BLaER1 treated with 17β-estradiol and CSF1 and Interleukin-3, amounts not matched to agents 10 nM and 100 nM (cell line): ENCODE results near the gene CAMKMT.

Experiments used
- H3K27ac ChIP-seq, 11 experiments: shearing (Covaris generic); formaldehyde crosslinking; 2 replicates each; pipeline ENCODE4 v1.8.1; 2022
- H3K27me3 ChIP-seq, 11 experiments: shearing (Covaris generic); formaldehyde crosslinking; 2 replicates each; pipeline ENCODE4 v1.8.1; 2022
- H3K36me3 ChIP-seq, 11 experiments: shearing (Covaris generic); formaldehyde crosslinking; 2 replicates each; pipeline ENCODE4 v1.8.1; 2022
- H3K4me1 ChIP-seq, 10 experiments: shearing (Covaris generic); formaldehyde crosslinking; 2 replicates each; pipeline ENCODE4 v1.8.1; 2022
- H3K4me2 ChIP-seq, 11 experiments: shearing (Covaris generic); formaldehyde crosslinking; 2 replicates each; pipeline ENCODE4 v1.8.1; 2022
- H3K4me3 ChIP-seq, 10 experiments: shearing (Covaris generic); formaldehyde crosslinking; 2 replicates each; pipeline ENCODE4 v1.8.1; 2022
- H3K9ac ChIP-seq, 11 experiments: shearing (Covaris generic); formaldehyde crosslinking; 2 replicates each; pipeline ENCODE4 v1.8.1; 2022
- H3K9me3 ChIP-seq, 11 experiments: shearing (Covaris generic); formaldehyde crosslinking; replicated peaks in 1 of 11; 2 replicates each; pipeline ENCODE4 v1.8.1; 2022
- H4K20me1 ChIP-seq, 11 experiments: shearing (Covaris generic); formaldehyde crosslinking; 2 replicates each; pipeline ENCODE4 v1.8.1; 2022
- Cebpa-rat ChIP-seq, 11 experiments: shearing (Covaris generic); IDR thresholded peaks; 2 replicates each; pipeline ENCODE4 v1.8.1; 2022

Gene CAMKMT

GRCh38 chr2:44766220-44766619 lies 404.5 kb downstream of the CAMKMT start:
- no peaks in the 10 kb centered on the region for H4K20me1 ChIP-seq
- no peak for TF ChIP-seq Cebpa-rat (IDR thresholded peaks at IDR 0.05)
- no peaks in the 10 kb centered on the region for H3K9me3 ChIP-seq
- peaks cover 0 to 6% (median 0%) of the 10 kb centered on the region in 10 experiments; a peak in 2 of 20 replicates for H3K4me1 ChIP-seq
- H3K9ac ChIP-seq = no peak overlapping the region
- H3K4me3 ChIP-seq = no peak overlapping the region
- no peak overlapping the region for H3K4me2 ChIP-seq
- peaks cover 0 to 4% (median 0%) of the 10 kb centered on the region in 11 experiments; a peak in 1 of 22 replicates for H3K27me3 ChIP-seq
- no peak overlapping the region for H3K27ac ChIP-seq
- H3K36me3 ChIP-seq = no peaks in the 10 kb centered on the region

GRCh38 chr2:44766777-44767176 lies 405.0 kb downstream of the CAMKMT start:
- H3K27ac ChIP-seq = no peak overlapping the region
- H3K36me3 ChIP-seq = no peaks in the 10 kb centered on the region
- no peak overlapping the region for H3K4me2 ChIP-seq
- H3K9me3 ChIP-seq = no peaks in the 10 kb centered on the region
- H4K20me1 ChIP-seq = no peaks in the 10 kb centered on the region
- no peak overlapping the region for H3K4me3 ChIP-seq
- TF ChIP-seq Cebpa-rat (IDR thresholded peaks at IDR 0.05) = no peak
- H3K4me1 ChIP-seq = peaks cover 0 to 5% (median 0%) of the 10 kb centered on the region in 10 experiments; a peak in 2 of 20 replicates
- H3K9ac ChIP-seq = no peak overlapping the region
- H3K27me3 ChIP-seq = peaks cover 0 to 4% (median 0%) of the 10 kb centered on the region in 11 experiments; a peak in 1 of 22 replicates

GRCh38 chr2:44767691-44768090 lies 405.9 kb downstream of the CAMKMT start:
- Histone ChIP-seq H3K9ac (no peak overlapping the region), H4K20me1 (no peaks in the 10 kb centered on the region), H3K27ac (no peak overlapping the region), H3K4me3 (no peak overlapping the region), H3K27me3 (peaks cover 0 to 4% (median 0%) of the 10 kb centered on the region in 11 experiments; a peak in 1 of 22 replicates), H3K9me3 (no peaks in the 10 kb centered on the region), H3K36me3 (no peaks in the 10 kb centered on the region), H3K4me1 (no peaks in the 10 kb centered on the region), H3K4me2 (no peak overlapping the region)
- no peak for TF ChIP-seq Cebpa-rat (IDR thresholded peaks at IDR 0.05)

GRCh38 chr2:44768438-44769236 lies 406.9 kb downstream of the CAMKMT start:
- Histone ChIP-seq H3K27ac (no peak overlapping the region), H3K27me3 (peaks cover 0 to 4% (median 0%) of the 10 kb centered on the region in 11 experiments; a peak in 1 of 22 replicates), H3K4me2 (no peak overlapping the region)

GRCh38 chr2:44769349-44770011 lies 407.7 kb downstream of the CAMKMT start:
- no peak overlapping the region for H3K4me2 ChIP-seq

More at GRCh38 chr2:44768438-44769236, 406.9 kb downstream of the CAMKMT start:
- Histone ChIP-seq H3K9ac (no peak overlapping the region), H4K20me1 (no peaks in the 10 kb centered on the region), H3K4me3 (no peak overlapping the region), H3K9me3 (no peaks in the 10 kb centered on the region), H3K36me3 (no peaks in the 10 kb centered on the region), H3K4me1 (no peaks in the 10 kb centered on the region)
- no peak for TF ChIP-seq Cebpa-rat (IDR thresholded peaks at IDR 0.05)

GRCh38 chr2:44770221-44771195 lies 408.8 kb downstream of the CAMKMT start:
- Histone ChIP-seq H3K4me1 (no peaks in the 10 kb centered on the region), H3K36me3 (no peaks in the 10 kb centered on the region), H3K27ac (no peak overlapping the region), H4K20me1 (no peaks in the 10 kb centered on the region), H3K9me3 (no peaks in the 10 kb centered on the region), H3K4me2 (no peak overlapping the region), H3K27me3 (peaks cover 0 to 4% (median 0%) of the 10 kb centered on the region in 11 experiments; a peak in 1 of 22 replicates), H3K4me3 (no peak overlapping the region), H3K9ac (no peak overlapping the region)
- no peak for TF ChIP-seq Cebpa-rat (IDR thresholded peaks at IDR 0.05)

More at GRCh38 chr2:44769349-44770011, 407.7 kb downstream of the CAMKMT start:
- Histone ChIP-seq H3K9ac (no peak overlapping the region), H3K27ac (no peak overlapping the region), H3K4me1 (no peaks in the 10 kb centered on the region), H3K9me3 (no peaks in the 10 kb centered on the region), H3K27me3 (peaks cover 0 to 4% (median 0%) of the 10 kb centered on the region in 11 experiments; a peak in 1 of 22 replicates), H4K20me1 (no peaks in the 10 kb centered on the region), H3K36me3 (no peaks in the 10 kb centered on the region), H3K4me3 (no peak overlapping the region)
- no peak for TF ChIP-seq Cebpa-rat (IDR thresholded peaks at IDR 0.05)

GRCh38 chr2:44771522-44771921 lies 409.8 kb downstream of the CAMKMT start:
- Histone ChIP-seq H3K27me3 (peaks cover 0 to 4% (median 0%) of the 10 kb centered on the region in 11 experiments; a peak in 1 of 22 replicates), H4K20me1 (no peaks in the 10 kb centered on the region), H3K36me3 (no peaks in the 10 kb centered on the region), H3K4me1 (no peaks in the 10 kb centered on the region), H3K27ac (no peak overlapping the region), H3K4me2 (no peak overlapping the region), H3K9me3 (no peaks in the 10 kb centered on the region), H3K9ac (no peak overlapping the region), H3K4me3 (no peak overlapping the region)
- no peak for TF ChIP-seq Cebpa-rat (IDR thresholded peaks at IDR 0.05)

- Histone ChIP-seq H3K9me3 (no peaks in the 10 kb centered on the region), H3K27ac (no peak overlapping the region), H4K20me1 (no peaks in the 10 kb centered on the region), H3K9ac (no peak overlapping the region), H3K27me3 (peaks cover 0 to 4% (median 0%) of the 10 kb centered on the region in 11 experiments; a peak in 1 of 22 replicates), H3K4me2 (no peak overlapping the region), H3K4me3 (no peak overlapping the region), H3K4me1 (peaks cover 0 to 6% (median 5%) of the 10 kb centered on the region in 10 experiments; a peak in 16 of 20 replicates), H3K36me3 (no peaks in the 10 kb centered on the region)
- TF ChIP-seq Cebpa-rat (IDR thresholded peaks at IDR 0.05) = no peak
Measured at GRCh38 chr2:44772131-44772530, 410.4 kb downstream of the CAMKMT start.
